ENCODE measurements around the gene PRR5L.

DNA sequence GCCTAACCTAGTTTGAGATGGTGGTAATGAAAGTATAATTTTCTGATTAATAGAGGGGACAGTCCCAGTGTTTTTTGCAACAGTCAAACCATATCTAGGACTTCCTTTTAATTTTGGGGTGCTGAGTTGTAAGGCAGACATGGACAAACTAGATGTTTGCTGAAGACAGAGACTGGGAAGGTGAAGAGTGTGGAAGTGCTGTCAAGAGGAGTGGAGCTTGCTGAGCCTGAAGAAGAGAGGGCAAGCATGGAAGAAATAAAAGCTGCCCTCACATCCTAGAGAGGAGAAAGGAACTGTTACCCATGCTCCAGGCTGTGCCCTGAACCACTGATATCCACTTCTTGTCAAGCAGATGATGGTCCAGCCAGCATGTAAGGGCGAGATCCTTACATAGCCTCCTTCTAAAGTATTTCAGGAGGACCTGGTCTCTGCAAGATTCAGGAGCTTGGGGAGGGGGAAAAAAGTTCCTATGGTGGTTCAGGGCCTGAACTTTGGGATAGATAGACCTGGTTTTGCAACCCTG, 51.4 kb downstream of the PRR5L start:
- TF ChIP-seq, protein P1, sequence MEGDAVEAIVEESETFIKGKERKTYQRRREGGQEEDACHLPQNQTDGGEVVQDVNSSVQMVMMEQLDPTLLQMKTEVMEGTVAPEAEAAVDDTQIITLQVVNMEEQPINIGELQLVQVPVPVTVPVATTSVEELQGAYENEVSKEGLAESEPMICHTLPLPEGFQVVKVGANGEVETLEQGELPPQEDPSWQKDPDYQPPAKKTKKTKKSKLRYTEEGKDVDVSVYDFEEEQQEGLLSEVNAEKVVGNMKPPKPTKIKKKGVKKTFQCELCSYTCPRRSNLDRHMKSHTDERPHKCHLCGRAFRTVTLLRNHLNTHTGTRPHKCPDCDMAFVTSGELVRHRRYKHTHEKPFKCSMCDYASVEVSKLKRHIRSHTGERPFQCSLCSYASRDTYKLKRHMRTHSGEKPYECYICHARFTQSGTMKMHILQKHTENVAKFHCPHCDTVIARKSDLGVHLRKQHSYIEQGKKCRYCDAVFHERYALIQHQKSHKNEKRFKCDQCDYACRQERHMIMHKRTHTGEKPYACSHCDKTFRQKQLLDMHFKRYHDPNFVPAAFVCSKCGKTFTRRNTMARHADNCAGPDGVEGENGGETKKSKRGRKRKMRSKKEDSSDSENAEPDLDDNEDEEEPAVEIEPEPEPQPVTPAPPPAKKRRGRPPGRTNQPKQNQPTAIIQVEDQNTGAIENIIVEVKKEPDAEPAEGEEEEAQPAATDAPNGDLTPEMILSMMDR (IDR thresholded peaks at IDR 0.05; ENCODE audit: insufficient read depth, low read length): no peak
- TF ChIP-seq, protein P2, sequence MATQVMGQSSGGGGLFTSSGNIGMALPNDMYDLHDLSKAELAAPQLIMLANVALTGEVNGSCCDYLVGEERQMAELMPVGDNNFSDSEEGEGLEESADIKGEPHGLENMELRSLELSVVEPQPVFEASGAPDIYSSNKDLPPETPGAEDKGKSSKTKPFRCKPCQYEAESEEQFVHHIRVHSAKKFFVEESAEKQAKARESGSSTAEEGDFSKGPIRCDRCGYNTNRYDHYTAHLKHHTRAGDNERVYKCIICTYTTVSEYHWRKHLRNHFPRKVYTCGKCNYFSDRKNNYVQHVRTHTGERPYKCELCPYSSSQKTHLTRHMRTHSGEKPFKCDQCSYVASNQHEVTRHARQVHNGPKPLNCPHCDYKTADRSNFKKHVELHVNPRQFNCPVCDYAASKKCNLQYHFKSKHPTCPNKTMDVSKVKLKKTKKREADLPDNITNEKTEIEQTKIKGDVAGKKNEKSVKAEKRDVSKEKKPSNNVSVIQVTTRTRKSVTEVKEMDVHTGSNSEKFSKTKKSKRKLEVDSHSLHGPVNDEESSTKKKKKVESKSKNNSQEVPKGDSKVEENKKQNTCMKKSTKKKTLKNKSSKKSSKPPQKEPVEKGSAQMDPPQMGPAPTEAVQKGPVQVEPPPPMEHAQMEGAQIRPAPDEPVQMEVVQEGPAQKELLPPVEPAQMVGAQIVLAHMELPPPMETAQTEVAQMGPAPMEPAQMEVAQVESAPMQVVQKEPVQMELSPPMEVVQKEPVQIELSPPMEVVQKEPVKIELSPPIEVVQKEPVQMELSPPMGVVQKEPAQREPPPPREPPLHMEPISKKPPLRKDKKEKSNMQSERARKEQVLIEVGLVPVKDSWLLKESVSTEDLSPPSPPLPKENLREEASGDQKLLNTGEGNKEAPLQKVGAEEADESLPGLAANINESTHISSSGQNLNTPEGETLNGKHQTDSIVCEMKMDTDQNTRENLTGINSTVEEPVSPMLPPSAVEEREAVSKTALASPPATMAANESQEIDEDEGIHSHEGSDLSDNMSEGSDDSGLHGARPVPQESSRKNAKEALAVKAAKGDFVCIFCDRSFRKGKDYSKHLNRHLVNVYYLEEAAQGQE (IDR thresholded peaks at IDR 0.05; ENCODE audit: insufficient replicate concordance, low read depth): no peak
- no peak for TF ChIP-seq POLR2AphosphoS5 (IDR thresholded peaks at IDR 0.05; ENCODE audit: low read depth)
